GM12875 (cell line): ENCODE data around the gene PTPN21.

Experiments
- H3K4me3 ChIP-seq: one replicate; pipeline ENCODE4 v1.5.1; 2011; ENCODE audit warnings: low read depth, low read length, control low read depth
- CTCF ChIP-seq: IDR thresholded peaks from 2 replicates; pipeline ENCODE4 v1.5.1; 2011; ENCODE audit warnings: low read depth, mild to moderate bottlenecking, control low read depth, inconsistent platforms, low read length, moderate library complexity, borderline replicate concordance; ENCODE audit not compliant: insufficient read depth

PTPN21 gene

DNA sequence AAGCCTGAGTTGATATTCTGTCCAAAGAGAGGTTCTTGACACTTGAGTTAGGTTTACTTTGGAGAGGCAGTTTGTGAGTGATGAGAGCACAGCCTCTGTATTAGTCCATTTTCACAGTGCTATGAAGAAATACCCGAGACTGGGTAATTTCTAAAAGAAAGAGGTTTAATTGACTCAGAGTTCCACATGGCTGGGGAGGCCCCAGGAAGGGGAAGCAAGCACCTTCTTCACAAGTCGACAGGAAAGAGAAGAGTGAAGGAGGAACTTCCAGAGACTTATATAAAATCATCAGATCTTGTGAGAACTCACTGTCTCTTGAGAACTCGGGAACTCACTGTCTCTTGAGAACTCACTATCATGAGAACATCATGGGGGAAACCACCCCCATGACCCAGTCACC is 13.4 kb upstream of the PTPN21 start:
- H3K4me3 ChIP-seq, result no peak overlapping the region
- no peak for TF ChIP-seq CTCF

DNA sequence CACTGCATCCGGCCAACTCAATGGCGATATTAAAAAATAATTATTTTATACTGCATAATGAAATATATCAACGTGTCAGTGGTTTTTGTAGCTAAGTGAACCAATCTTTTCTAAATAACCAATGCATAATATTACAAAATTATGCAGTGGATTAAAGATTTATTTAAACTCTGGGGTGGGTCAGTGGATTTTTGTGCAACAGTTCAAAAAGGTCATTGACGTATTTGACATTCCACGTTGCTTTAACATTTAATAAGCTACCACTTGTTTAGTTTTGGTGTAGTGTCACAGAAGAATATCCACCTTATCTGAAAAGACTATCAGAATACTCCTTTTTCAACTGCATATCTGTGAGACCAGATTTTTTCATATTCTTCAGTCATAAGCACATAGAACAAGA is 10.6 kb upstream of the PTPN21 start:
- H3K4me3 ChIP-seq, result no peak overlapping the region
- no peak for TF ChIP-seq CTCF

GRCh38 chr14:88563845-88564244 is 9.0 kb upstream of the PTPN21 start:
- no peak for TF ChIP-seq CTCF

GRCh38 chr14:88562831-88563686 is 8.3 kb upstream of the PTPN21 start, which contains the start of gene ZC3H14:
Gene ZC3H14, plus strand, starts transcription at chr14:88563037. Its CDS starts 97 bp downstream, at chr14:88563134.
- H3K4me3 ChIP-seq, result peak within 1 kb of the TSS; percentile 100
- 0 out of 2 replicates have a peak, but pooled peaks have one; percentile 9 for TF ChIP-seq CTCF

More at GRCh38 chr14:88563845-88564244, 9.0 kb upstream of the PTPN21 start:
- H3K4me3 ChIP-seq, result peak overlapping the region; percentile 100

GRCh38 chr14:88562532-88562830 is 7.7 kb upstream of the PTPN21 start:
- no peak for TF ChIP-seq CTCF
- H3K4me3 ChIP-seq, result peak overlapping the region; percentile 100

- TF ChIP-seq CTCF, result no peak
- H3K4me3 ChIP-seq, result no peak overlapping the region
Observed at GRCh38 chr14:88559852-88560251, 5.0 kb upstream of the PTPN21 start.

DNA sequence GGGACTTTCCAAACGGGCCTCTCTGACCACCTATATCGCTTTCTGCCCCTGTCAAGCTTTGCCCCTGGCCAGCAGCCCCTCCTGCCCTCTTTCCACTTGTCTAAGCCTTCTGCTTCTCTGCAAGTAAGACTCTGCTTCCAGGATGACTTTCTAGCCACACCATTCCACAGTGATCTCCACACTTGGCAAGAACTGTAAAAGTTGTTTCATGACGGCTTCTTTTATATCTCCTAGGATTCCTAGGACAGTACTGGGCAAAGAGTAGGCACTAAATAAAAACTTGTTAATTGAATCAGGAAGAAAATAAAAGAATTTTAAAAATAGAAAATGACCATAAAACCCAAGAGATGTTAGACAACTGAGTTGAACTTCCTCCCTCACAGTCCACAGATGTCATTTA is 1.8 kb upstream of the PTPN21 start:
- H3K4me3 ChIP-seq, result no peak overlapping the region
- TF ChIP-seq CTCF, result no peak
